Activated CD8-positive, alpha-beta T cell treated with anti-CD3 and anti-CD28 coated beads, Interleukin-2, amount 10 ng/mL, durations not matched to agents 7 days and 5 days (primary cell): Measurements from ENCODE around the gene SEMA4G. TPM values are rescaled to one million over a fixed set of nuclear protein-coding genes. Genes with fewer than 3 reads are reported as not detected.
A peak's percentile ranks its signal among the peaks of the same experiment; 100 is the strongest.

Experiments used
- ATAC-seq: fragments of 150-1000 bp; cut with Tn5 transposase; one replicate; pipeline ENCODE4 v1.10.0; 2021; ENCODE audit warnings: moderate library complexity
- CTCF ChIA-PET: fragments of 350-600 bp; sonication (Branson Sonifier 250); formaldehyde crosslinking; loops from one replicate; lab custom pipeline; 2021; ENCODE audit warnings: antibody characterized with exemption; lab: Charles Lee
- POLR2A ChIA-PET: fragments of 350-600 bp; sonication (Branson Sonifier 250); formaldehyde crosslinking; loops from one replicate; lab custom pipeline; 2021; ENCODE audit warnings: antibody characterized with exemption; lab: Charles Lee
- DNase-seq: peaks from one replicate; pipeline ENCODE4 v3.0.0-alpha.2; 2020
- H3K27ac Mint-ChIP-seq: one replicate; pipeline ENCODE4 v1.8.0; 2021; ENCODE audit warnings: mild to moderate bottlenecking, mixed read lengths
- H3K27me3 Mint-ChIP-seq: one replicate; pipeline ENCODE4 v1.8.0; 2021; ENCODE audit warnings: low read depth, mixed read lengths
- H3K36me3 Mint-ChIP-seq: one replicate; pipeline ENCODE4 v1.8.0; 2021; ENCODE audit warnings: low read depth, mixed read lengths
- H3K4me1 Mint-ChIP-seq: one replicate; pipeline ENCODE4 v1.8.0; 2021; ENCODE audit warnings: low read depth, mixed read lengths
- H3K4me3 Mint-ChIP-seq: one replicate; pipeline ENCODE4 v1.8.0; 2021; ENCODE audit warnings: mild to moderate bottlenecking, mixed read lengths
- H3K9me3 Mint-ChIP-seq: one replicate; pipeline ENCODE4 v1.8.0; 2022; ENCODE audit warnings: mixed read lengths; ENCODE audit not compliant: insufficient read depth
- total RNA-seq, 2 experiments: library from RNA; stranded (reverse); gene quantifications; one replicate each; pipeline ENCODE4 v1.2.3, GENCODE V29; 2021

The SEMA4G gene
- total RNA-seq, 2 experiments from 2014 or later, result 0.16 to 0.40 TPM

DNA sequence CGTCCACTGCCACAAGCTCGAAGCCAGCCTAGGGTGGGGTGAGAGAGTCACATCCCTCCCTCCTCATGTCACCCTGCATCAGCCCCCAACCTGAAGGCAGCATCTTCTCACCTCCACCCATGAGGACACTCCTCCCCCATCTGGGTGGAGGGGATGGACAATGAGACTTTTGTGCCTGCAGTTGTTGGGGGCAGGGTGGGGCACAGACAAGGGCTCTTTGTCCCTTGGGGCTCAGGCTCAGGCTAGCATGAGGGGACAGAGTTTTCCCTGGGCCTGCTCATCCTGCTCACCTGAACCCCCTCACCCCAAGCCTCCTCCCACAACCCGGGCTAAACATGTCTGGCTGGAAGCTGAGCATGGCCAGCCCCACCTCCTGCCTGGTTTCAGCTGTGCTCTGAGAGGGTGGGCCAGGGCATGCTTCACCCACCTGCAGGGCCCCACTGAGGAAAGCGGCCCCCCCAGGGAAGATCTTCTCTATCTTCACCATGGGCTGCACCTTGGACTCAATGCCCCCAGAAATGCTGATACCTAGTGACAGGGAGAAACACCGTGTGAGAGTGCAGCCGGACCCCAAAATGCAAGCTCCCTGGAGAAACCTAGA lies 39.6 kb downstream of the SEMA4G start:
- H3K4me1 Mint-ChIP-seq, result peaks cover 11% of the 10 kb centered on the region
- H3K27ac Mint-ChIP-seq, result no peak overlapping the region
- no peaks in the 10 kb centered on the region for H3K36me3 Mint-ChIP-seq
- H3K27me3 Mint-ChIP-seq, result peaks cover 3% of the 10 kb centered on the region
- H3K9me3 Mint-ChIP-seq, result no peaks in the 10 kb centered on the region
- no peak overlapping the region for H3K4me3 Mint-ChIP-seq
- DNase-seq (no peak), ATAC-seq (no peak)
- ChIA-PET POLR2A (interaction anchor here (0.9 kb wide), 1 partner anchor 22 kb away, joined by 3 read pairs; the partner anchor contains the start of genes PDZD7 and SFXN3), CTCF (interaction anchor here (0.9 to 3.8 kb wide), 3 partner anchors 10 to 17 kb away, joined by 3 to 24 read pairs (median 16); no protein-coding TSS in a partner anchor)

DNA sequence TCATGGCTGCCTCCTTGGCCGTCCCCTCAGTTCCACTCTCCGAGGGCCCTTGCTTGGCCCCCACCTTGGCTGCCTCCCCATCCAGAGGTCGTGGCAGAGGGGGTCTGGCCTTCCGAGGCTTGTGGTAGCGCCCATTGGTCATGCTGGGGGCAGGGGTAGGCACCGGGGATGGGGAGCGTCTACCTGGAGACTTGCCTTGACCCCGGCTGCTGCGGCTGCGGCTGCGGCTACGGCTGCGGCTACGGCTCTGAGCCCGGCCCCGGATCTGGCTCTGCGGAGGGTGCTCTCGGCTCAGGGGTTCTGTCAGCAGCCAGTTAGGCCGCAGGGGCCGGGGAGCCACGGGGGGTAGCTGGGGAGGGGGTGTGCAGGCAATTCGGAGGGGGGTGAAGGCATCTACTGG lies 41.0 kb downstream of the SEMA4G start:
- Mint-ChIP-seq H3K27ac (no peak overlapping the region), H3K27me3 (peaks cover 12% of the 10 kb centered on the region), H3K36me3 (no peaks in the 10 kb centered on the region), H3K4me1 (peaks cover 16% of the 10 kb centered on the region), H3K9me3 (no peaks in the 10 kb centered on the region), H3K4me3 (no peak overlapping the region)
- DNase-seq, result no peak
- ChIA-PET CTCF (interaction anchor here (1.5 kb wide), 1 partner anchor 85 kb away, joined by 3 read pairs; no protein-coding TSS in a partner anchor), POLR2A (no interaction called here)
- no peak for ATAC-seq

DNA sequence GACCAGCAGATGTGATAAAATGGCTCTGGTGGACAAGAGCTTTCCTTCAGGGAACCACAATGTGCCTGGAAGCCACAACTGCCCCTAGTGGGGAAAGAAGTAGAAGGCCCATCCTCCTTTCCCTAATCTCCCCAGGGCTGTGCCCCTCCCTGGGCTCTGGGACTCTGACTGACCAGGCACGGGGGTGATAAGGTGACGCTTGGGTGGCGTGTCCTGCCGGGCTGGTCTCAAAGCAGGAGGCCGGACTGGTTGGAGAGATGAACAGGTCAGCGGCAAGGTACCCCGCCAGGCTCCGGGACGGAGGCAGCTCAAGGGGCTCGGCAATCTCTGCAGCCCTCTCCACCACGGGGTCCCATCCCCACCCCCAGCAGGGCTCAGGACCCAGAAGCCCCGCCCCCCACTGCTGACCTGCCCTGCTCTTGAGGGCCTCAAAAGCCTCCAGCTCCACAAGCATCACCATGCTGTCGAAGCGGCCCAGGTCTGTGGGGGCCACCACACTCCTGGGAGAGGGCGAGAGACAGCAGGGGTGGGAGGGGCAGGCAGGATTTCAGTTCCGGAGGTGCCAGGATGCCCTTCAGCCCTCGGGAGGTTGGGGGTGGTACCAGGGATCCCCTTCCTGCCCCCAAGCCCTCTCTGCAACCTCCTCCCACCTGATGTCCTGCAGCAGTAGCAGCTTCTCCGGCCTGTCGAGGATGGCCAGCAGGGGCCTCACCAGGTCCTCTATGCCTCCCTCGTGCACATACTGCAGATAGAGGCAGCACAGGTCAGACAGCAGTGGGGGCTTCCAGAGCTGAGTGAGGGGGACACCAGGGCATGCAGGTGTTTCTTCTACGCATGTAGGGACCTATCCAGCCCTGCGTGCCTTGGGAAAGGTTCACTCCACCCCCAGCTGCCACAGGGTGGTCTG lies 42.5 kb downstream of the SEMA4G start:
- CTCF ChIA-PET, result interaction anchor here (1.5 to 1.9 kb wide), 4 partner anchors 9 to 84 kb away, joined by 3 to 16 read pairs (median 4); partner anchors contain the start of gene LZTS2
- Mint-ChIP-seq H3K4me1 (peaks cover 16% of the 10 kb centered on the region), H3K9me3 (no peaks in the 10 kb centered on the region)

DNA sequence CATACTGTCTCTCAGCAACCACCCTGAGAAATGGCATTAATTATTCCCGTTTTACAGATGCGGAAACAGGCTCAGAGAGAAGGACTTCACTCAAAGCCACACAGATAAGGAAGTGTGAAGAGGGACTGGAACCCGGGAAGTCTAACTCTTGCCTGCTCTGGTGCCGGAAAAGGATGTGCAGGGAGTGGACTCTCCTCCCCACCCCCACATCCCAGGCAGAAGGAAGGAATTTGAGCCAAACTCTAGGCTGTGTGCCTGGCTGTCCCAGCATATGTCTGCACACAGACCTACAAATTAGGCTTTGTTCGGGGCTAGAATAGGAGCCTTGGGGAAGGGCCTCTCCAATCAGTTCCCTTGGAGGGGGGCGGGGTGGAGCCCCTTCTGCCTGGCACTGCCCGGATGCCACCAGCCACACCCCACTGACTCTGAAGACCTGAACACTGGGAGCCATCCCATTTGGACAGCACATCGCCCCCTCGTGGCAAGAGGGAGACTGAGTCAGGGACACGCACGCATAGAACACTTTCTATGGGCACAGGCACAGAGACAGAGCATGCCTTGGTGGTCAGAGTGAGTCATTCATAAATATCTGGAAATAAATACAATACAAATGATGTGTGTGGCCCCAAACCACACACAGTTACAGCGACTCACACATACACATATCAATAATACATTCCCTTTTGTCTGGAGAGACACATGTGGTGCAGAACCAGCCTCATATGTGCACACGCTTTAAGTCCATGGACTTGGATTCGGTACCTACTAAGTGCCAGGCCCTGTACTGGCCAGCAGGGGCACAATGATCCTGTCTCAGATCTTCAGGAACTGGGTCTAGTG lies 43.4 kb downstream of the SEMA4G start:
- POLR2A ChIA-PET, result no interaction called here
- no peaks in the 10 kb centered on the region for H3K36me3 Mint-ChIP-seq

More for the DNA sequence above, 42.5 kb downstream of the SEMA4G start:
- POLR2A ChIA-PET, result interaction anchor here (1.0 kb wide), 1 partner anchor 15 kb away, joined by 3 read pairs; no protein-coding TSS in a partner anchor
- ATAC-seq (no peak), DNase-seq (no peak)
- H3K4me3 Mint-ChIP-seq, result no peak overlapping the region
- no peak overlapping the region for H3K27ac Mint-ChIP-seq
- peaks cover 23% of the 10 kb centered on the region for H3K27me3 Mint-ChIP-seq
- H3K36me3 Mint-ChIP-seq, result no peaks in the 10 kb centered on the region

DNA sequence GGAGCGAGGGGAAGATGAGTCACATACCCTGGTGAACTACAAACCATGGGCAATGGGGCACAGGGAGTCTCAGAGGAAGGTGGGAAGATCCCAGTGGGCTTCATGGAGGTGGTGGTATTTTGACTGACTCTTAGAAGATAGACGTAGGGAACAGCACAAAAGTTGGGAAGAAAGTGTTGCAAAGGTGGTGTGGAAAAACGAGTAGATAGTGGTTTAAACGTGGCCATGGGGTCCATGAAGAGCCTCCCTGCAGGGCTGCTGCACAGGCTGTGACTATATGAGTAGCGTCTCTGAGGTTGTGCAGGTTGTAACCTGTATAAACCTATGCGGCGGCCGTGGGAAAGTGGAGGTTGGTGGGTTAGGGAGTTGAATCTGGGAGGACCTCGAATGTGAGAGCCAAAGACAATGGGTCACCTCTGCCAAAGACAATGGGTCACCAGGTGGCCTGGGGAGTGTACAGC lies 44.1 kb downstream of the SEMA4G start:
- Mint-ChIP-seq H3K4me1 (peaks cover 18% of the 10 kb centered on the region), H3K36me3 (no peaks in the 10 kb centered on the region), H3K27me3 (peaks cover 37% of the 10 kb centered on the region), H3K27ac (no peak overlapping the region), H3K9me3 (no peaks in the 10 kb centered on the region), H3K4me3 (no peak overlapping the region)
- no peak for ATAC-seq
- ChIA-PET CTCF (interaction anchor here (1.3 to 6.8 kb wide), 7 partner anchors 15 to 453 kb away, joined by 4 to 169 read pairs (median 7); partner anchors contain the start of genes LZTS2, MRPL43, PDZD7 and SEMA4G), POLR2A (no interaction called here)
- DNase-seq, result no peak

More for the DNA sequence above, 43.4 kb downstream of the SEMA4G start:
- H3K4me3 Mint-ChIP-seq, result no peak overlapping the region
- ATAC-seq, result peak; percentile 94
- DNase-seq, result peak; percentile 88
- H3K27ac Mint-ChIP-seq, result no peak overlapping the region
- H3K4me1 Mint-ChIP-seq, result peaks cover 16% of the 10 kb centered on the region
- no peaks in the 10 kb centered on the region for H3K9me3 Mint-ChIP-seq
- peaks cover 31% of the 10 kb centered on the region for H3K27me3 Mint-ChIP-seq
- CTCF ChIA-PET, result interaction anchor here (1.5 to 1.9 kb wide), 3 partner anchors 10 to 15 kb away, joined by 4 to 16 read pairs (median 4); partner anchors contain the start of gene LZTS2

DNA sequence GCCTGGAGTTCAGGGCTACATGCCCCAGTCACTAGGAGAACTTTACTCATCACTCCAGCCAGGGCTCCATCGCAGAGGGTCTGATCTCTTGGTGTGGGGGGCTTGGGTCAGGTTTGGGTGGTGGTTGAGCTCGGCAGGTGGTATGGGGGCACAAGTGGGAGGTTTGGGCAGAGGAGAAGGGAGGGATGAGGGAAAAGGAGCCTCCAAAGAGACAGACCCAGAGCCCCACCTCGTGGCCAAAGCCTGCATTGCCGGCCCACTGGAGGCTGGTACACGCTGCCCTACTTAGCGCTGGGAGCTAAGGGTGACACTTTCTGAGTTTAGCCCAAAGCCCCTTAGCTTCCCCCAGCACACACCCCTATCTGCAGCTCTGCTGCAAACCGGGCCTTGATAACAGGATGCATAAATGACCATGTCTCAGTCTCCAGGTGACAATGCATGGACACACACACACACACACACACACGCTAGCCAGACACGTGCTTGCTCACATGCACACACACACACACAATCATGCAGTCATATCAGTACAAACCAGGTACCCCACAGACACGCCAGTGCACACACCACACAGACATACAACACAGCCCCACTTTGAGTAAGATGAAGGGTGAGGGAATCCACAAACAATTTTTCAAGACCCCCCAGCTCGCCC lies 45.1 kb downstream of the SEMA4G start:
- peak; percentile 81 for DNase-seq
- Mint-ChIP-seq H3K36me3 (no peaks in the 10 kb centered on the region), H3K27ac (no peak overlapping the region), H3K4me1 (peaks cover 21% of the 10 kb centered on the region), H3K9me3 (no peaks in the 10 kb centered on the region), H3K4me3 (no peak overlapping the region), H3K27me3 (peaks cover 43% of the 10 kb centered on the region)
- ChIA-PET CTCF (interaction anchor here (0.6 to 6.8 kb wide), 33 partner anchors 8 to 452 kb away, joined by 3 to 169 read pairs (median 4); partner anchors contain the start of genes KAZALD1, LZTS2, MRPL43 and PDZD7), POLR2A (no interaction called here)
- ATAC-seq, result peak; percentile 24

DNA sequence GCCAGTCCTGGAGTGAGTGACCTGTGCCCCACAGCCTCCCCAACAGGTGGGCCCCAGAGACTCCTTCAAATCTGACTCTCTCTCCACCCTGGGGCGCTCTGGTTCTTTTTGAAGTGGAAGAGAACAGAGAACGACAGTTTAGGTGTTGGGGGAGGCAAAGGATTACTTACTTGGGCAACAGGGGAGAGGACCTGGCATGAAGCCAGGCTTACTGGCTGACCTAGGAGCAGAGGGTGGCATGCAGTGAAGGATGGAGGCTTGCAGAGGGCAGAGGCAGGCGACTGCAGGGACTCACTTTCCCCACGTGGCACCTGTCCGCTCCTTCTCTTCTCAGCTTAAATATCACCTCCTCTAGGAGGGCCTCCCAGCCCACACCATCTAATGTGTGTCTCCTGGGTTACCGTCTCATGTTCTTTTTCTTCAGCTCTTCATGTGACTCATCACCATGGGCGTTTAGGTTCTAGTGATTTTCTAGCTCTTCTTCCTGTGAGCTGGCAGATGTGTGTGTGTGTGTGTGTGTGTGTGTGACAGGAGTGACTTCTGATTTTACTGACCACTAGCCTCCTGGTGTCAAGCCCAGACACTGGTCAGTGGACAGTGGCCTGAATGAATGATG lies 45.8 kb downstream of the SEMA4G start:
- ChIA-PET POLR2A (no interaction called here), CTCF (interaction anchor here (0.6 to 6.8 kb wide), 34 partner anchors 8 to 219 kb away, joined by 3 to 169 read pairs (median 4); partner anchors contain the start of genes KAZALD1, LZTS2, MRPL43 and PDZD7)
- peaks cover 46% of the 10 kb centered on the region for H3K27me3 Mint-ChIP-seq
- no peak overlapping the region for H3K4me3 Mint-ChIP-seq
- no peaks in the 10 kb centered on the region for H3K9me3 Mint-ChIP-seq
- DNase-seq, result no peak
- no peaks in the 10 kb centered on the region for H3K36me3 Mint-ChIP-seq
- ATAC-seq, result no peak
- peaks cover 21% of the 10 kb centered on the region for H3K4me1 Mint-ChIP-seq
- H3K27ac Mint-ChIP-seq, result no peak overlapping the region

DNA sequence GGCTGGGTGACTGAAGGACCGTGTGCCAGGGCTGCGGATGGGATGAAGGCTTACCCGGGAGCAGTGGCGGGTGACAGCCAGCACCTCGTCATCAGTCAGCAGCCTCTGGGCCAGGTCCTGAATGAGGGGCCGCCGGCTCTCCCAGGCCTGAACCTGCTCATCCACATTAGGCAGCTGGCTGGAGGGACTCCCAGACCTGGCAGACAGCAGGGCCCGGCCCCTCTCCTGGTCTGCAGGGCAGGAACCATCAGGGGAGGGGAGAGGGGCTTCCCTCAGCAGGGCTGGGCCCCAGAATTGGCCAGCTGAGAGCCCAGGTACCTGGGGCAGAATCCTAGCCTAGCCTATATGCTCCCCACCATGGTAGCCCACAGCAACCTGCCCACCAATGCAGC lies 46.3 kb downstream of the SEMA4G start:
- Mint-ChIP-seq H3K4me1 (peaks cover 21% of the 10 kb centered on the region), H3K27ac (no peak overlapping the region), H3K27me3 (peaks cover 46% of the 10 kb centered on the region), H3K4me3 (no peak overlapping the region), H3K9me3 (no peaks in the 10 kb centered on the region), H3K36me3 (no peaks in the 10 kb centered on the region)
- DNase-seq (no peak), ATAC-seq (no peak)
- ChIA-PET CTCF (interaction anchor here (0.6 to 6.8 kb wide), 13 partner anchors 16 to 134 kb away, joined by 3 to 169 read pairs (median 5); partner anchors contain the start of genes KAZALD1, LZTS2, PDZD7 and SEMA4G), POLR2A (no interaction called here)

DNA sequence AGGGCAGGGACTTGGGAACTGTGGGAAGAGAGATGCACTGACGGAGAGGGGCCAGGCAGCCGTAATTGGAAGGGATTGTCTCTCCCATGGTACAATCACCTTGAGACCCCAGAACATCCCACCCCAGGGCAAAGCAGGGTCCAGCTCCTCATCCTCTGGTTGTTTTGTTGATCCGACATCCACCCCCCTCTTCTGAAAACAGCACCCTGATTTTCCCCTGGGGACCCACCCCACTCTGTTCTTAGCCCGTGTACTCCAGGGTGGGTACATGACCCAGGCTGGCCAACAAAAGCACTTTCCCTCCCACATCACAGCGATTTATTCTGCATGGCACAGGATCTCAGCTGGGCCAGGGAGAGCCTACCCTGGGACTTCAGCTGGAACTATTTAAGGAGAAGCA lies 47.5 kb downstream of the SEMA4G start:
- H3K9me3 Mint-ChIP-seq, result no peaks in the 10 kb centered on the region
- H3K4me3 Mint-ChIP-seq, result no peak overlapping the region
- CTCF ChIA-PET, result interaction anchor here (1.0 to 6.8 kb wide), 7 partner anchors 9 to 482 kb away, joined by 3 to 169 read pairs (median 6); partner anchors contain the start of genes LZTS2, PDZD7 and SFXN3
- peaks cover 21% of the 10 kb centered on the region for H3K4me1 Mint-ChIP-seq
- H3K27ac Mint-ChIP-seq, result no peak overlapping the region
- no peaks in the 10 kb centered on the region for H3K36me3 Mint-ChIP-seq
- ATAC-seq (no peak), DNase-seq (no peak)
- POLR2A ChIA-PET, result no interaction called here
- H3K27me3 Mint-ChIP-seq, result peaks cover 46% of the 10 kb centered on the region

DNA sequence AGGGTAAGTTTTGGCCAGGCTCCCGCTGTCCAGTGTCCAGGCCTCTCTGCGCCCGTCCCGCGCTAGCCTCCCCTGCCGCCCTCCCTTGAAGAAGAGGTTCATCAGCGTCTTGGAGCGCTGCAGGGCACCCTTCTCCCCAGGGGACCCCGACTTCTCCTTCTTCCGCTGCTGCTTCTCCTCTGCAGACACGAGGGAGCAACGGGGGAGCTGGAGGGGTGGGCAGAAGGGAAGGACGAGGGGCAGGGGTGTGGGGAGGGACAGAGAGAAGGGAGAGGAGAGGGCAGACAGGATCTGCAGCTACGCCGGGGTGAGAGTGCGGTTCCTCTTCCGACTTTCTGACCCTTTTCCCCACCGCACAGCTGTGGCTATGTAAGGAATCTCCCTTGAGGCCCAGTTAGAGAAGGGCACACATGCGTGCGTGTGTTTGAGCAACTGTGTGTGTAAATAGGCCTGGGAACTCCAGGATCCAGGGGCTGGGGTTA lies 48.9 kb downstream of the SEMA4G start:
- POLR2A ChIA-PET, result no interaction called here

More for the DNA sequence above, 48.9 kb downstream of the SEMA4G start:
- Mint-ChIP-seq H3K27me3 (peaks cover 45% of the 10 kb centered on the region), H3K4me1 (peaks cover 14% of the 10 kb centered on the region), H3K36me3 (no peaks in the 10 kb centered on the region), H3K4me3 (no peak overlapping the region), H3K9me3 (no peaks in the 10 kb centered on the region), H3K27ac (no peak overlapping the region)
- DNase-seq (no peak), ATAC-seq (no peak)
- CTCF ChIA-PET, result interaction anchor here (0.8 to 6.8 kb wide), 14 partner anchors 10 to 73 kb away, joined by 3 to 169 read pairs (median 6); partner anchors contain the start of genes KAZALD1, LZTS2, PDZD7 and SFXN3
